Subcutaneous abdominal adipose tissue (tissue), 5 donors: ENCODE results near the gene NME9.

Experiments used
- H3K27ac ChIP-seq: one replicate; pipeline ENCODE4 v1.7.0; 2013; ENCODE audit warnings: low read depth, mild to moderate bottlenecking, inconsistent platforms, low read length, moderate library complexity
- H3K27me3 ChIP-seq, 5 donors: one replicate each; pipeline ENCODE4 v1.7.0; 2013; ENCODE audit warnings: low read length in 5 of 5, inconsistent platforms in 1 of 5; ENCODE audit not compliant: control insufficient read depth in 5 of 5, insufficient read depth in 4 of 5
- H3K36me3 ChIP-seq, 5 donors: one replicate each; pipeline ENCODE4 v1.7.0; 2013; ENCODE audit warnings: low read length in 5 of 5; ENCODE audit not compliant: control insufficient read depth in 5 of 5, insufficient read depth in 5 of 5
- H3K4me1 ChIP-seq, 5 donors: one replicate each; pipeline ENCODE4 v1.7.0; 2013; ENCODE audit warnings: low read length in 5 of 5, mild to moderate bottlenecking in 3 of 5, moderate library complexity in 1 of 5; ENCODE audit not compliant: control insufficient read depth in 5 of 5, insufficient read depth in 5 of 5
- H3K4me3 ChIP-seq, 5 donors: one replicate each; pipeline ENCODE4 v1.7.0; 2013; ENCODE audit warnings: low read length in 5 of 5, low read depth in 1 of 5
- H3K9ac ChIP-seq, 5 donors: one replicate each; pipeline ENCODE4 v1.7.0; 2013; ENCODE audit warnings: low read length in 5 of 5, mild to moderate bottlenecking in 4 of 5, moderate library complexity in 3 of 5
- H3K9me3 ChIP-seq, 5 donors: one replicate each; pipeline ENCODE4 v1.7.0; 2013; ENCODE audit warnings: low read length in 5 of 5; ENCODE audit not compliant: control insufficient read depth in 5 of 5
- donor health status: healthy.
- donor health status: healthy.
- donor health status: healthy.
- donor health status: healthy.
- donor health status: healthy.

NME9 gene

DNA sequence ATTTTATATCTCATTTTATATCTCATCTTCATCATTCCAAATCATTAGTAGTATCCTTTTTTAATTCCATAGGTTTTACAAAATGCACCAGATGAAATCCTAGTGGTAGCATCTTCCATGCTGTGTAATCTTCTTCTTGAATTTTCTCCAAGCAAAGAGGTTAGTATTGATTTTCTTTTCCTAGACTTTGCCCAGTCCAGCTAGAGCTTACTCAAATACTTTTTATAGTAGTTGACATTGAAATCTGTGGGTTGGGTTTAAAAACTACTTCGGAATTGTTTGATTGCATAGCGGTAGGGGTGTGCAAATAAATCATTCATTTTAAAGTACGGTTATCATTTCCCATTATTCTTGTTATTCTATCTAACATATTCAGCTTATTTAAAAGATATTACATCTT, 62.6 kb downstream of the NME9 start:
- no peak overlapping the region for H3K4me3 ChIP-seq
- H3K9me3 ChIP-seq = no peaks in the 10 kb centered on the region
- no peak overlapping the region for H3K9ac ChIP-seq
- no peaks in the 10 kb centered on the region for H3K4me1 ChIP-seq
- peaks cover 25 to 63% (median 35%) of the 10 kb centered on the region in 5 donors for H3K36me3 ChIP-seq
- no peak overlapping the region for H3K27ac ChIP-seq
- no peaks in the 10 kb centered on the region for H3K27me3 ChIP-seq

DNA sequence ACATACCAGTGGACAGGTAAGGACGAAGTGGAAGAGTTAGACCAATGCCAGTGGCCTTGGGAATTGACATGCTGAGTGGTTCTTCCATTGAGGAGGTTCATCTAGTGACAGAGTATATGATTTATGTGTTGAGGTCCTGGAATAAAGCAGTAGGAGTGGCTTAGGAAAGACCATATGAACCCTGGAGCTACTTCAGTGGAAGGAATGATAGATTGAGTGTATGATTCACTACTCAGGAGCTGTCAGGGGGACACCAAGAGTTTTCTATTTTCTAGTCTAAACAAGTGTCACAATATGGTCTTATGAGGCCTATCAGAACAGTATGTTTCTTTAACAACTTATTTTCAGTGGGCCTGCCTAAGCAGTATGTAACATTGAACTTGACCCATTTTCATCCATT, 63.9 kb downstream of the NME9 start:
- Histone ChIP-seq H3K27ac (no peak overlapping the region), H3K4me1 (no peaks in the 10 kb centered on the region), H3K9ac (no peak overlapping the region), H3K36me3 (peaks cover 17 to 53% (median 29%) of the 10 kb centered on the region in 5 donors), H3K27me3 (no peaks in the 10 kb centered on the region), H3K4me3 (no peak overlapping the region), H3K9me3 (no peaks in the 10 kb centered on the region)

DNA sequence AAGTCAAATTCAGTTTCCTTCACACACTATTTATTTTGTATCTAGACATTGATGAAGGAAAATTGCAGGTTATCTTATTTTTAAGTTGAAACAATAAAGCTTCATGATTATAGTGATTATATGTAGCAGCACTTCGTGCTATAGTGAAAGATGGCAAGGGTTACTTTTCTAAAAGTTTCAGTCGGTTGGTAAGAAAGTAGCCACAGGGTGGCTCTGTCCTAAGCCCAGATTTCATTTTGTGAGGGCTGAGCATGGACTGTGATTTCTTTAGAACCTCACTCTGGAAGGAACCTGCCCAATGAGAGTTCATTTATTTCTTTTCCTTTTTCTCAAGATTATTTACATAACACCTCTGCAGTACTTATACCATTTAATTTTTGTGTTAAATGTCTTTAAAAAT, 66.5 kb downstream of the NME9 start:
- Histone ChIP-seq H3K27ac (no peak overlapping the region), H3K4me3 (no peak overlapping the region), H3K9ac (no peak overlapping the region), H3K9me3 (no peaks in the 10 kb centered on the region), H3K36me3 (peaks cover 25 to 62% (median 37%) of the 10 kb centered on the region in 5 donors), H3K4me1 (no peaks in the 10 kb centered on the region), H3K27me3 (no peaks in the 10 kb centered on the region)

DNA sequence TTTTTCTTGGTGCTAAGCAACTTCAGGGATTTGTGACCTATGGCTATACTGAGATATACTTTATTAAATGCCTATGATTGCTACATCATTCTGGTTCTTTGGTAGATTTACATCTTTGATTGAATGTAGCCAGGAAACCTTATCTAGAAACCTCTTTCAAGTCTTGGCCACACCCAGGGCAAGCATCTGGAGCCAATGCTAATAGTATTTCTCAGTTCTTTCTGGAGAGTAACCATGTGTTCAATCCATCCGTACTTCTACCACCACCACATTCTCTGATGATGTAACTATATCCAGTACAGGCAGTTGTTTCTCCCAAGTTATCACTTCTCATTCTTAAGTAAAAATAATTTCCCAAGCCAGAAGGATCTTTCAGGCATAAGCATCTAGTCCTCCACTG, 69.0 kb downstream of the NME9 start:
- peaks cover 14 to 45% (median 23%) of the 10 kb centered on the region in 5 donors for H3K36me3 ChIP-seq

DNA sequence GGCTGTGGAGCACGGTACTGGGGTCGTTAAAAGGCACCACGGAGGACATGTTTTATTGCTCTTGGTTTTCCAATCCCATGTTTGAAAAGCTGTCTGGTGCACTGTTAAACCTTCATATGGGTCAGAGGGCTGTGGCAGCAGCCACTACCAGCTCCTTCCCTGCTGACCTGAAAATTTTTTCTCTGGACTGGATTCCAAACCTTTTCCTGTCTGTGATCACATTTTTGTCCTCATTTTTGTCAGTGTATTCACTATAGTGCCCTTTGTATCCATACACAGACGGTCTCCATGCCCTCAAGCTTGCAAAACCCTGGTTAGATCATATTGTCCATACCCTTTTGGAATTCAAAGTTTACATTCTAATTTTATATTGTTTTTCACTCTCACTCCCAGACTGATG, 70.5 kb downstream of the NME9 start:
- Histone ChIP-seq H3K4me3 (no peak overlapping the region), H3K4me1 (no peaks in the 10 kb centered on the region), H3K9ac (no peak overlapping the region), H3K27ac (no peak overlapping the region), H3K9me3 (no peaks in the 10 kb centered on the region), H3K36me3 (peaks cover 10 to 34% (median 19%) of the 10 kb centered on the region in 5 donors), H3K27me3 (no peaks in the 10 kb centered on the region)

More for the DNA sequence above, 69.0 kb downstream of the NME9 start:
- H3K9ac ChIP-seq = no peak overlapping the region
- no peaks in the 10 kb centered on the region for H3K4me1 ChIP-seq
- H3K27me3 ChIP-seq = no peaks in the 10 kb centered on the region
- no peak overlapping the region for H3K4me3 ChIP-seq
- H3K9me3 ChIP-seq = no peaks in the 10 kb centered on the region
- no peak overlapping the region for H3K27ac ChIP-seq

DNA sequence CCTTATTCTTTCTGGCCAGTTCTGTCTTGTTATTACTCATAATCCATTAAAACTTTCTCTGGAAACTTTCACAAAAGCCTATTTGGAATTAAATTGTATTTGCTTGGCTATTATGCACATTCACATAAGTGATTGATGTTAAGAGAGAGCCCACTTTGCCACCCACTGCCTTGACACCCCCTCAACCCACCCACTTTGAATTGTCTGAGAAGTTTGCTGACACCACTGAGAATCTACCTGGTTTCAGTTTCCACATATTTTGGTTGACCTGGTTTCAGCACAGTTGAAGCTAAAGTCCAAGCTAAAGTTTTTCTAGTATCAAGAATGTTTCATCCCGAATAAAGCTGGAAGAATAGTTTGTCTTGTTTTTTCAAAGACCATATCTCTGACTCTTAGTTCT, 71.7 kb downstream of the NME9 start:
- H3K9ac ChIP-seq = no peak overlapping the region
- no peak overlapping the region for H3K27ac ChIP-seq

DNA sequence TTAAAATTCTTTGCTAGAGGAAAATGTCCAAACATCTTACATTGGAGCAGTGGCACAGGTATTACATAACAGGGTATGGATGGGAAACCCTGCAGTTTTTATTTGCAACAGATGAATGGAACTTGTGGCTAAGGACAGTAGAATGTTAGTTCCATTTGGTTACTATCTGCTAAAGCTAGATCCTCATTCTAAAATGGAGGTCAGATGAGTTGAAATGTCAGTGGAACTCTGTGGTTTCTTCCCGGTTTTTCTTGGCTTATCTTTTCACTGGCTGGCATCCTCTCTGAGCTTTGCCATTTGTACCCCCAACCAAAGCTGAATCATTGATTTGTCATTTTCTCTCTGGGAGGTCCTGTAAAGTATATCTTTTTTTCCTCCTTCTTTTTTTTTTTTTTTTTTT, 73.6 kb downstream of the NME9 start:
- Histone ChIP-seq H3K4me3 (no peak overlapping the region), H3K4me1 (no peaks in the 10 kb centered on the region), H3K9ac (no peak overlapping the region), H3K36me3 (peaks cover 8 to 22% (median 14%) of the 10 kb centered on the region in 5 donors), H3K27ac (no peak overlapping the region), H3K27me3 (no peaks in the 10 kb centered on the region), H3K9me3 (no peaks in the 10 kb centered on the region)

More for the DNA sequence above, 71.7 kb downstream of the NME9 start:
- H3K4me1 ChIP-seq = no peaks in the 10 kb centered on the region
- no peaks in the 10 kb centered on the region for H3K9me3 ChIP-seq
- peaks cover 8 to 26% (median 15%) of the 10 kb centered on the region in 5 donors for H3K36me3 ChIP-seq
- no peaks in the 10 kb centered on the region for H3K27me3 ChIP-seq
- no peak overlapping the region for H3K4me3 ChIP-seq

DNA sequence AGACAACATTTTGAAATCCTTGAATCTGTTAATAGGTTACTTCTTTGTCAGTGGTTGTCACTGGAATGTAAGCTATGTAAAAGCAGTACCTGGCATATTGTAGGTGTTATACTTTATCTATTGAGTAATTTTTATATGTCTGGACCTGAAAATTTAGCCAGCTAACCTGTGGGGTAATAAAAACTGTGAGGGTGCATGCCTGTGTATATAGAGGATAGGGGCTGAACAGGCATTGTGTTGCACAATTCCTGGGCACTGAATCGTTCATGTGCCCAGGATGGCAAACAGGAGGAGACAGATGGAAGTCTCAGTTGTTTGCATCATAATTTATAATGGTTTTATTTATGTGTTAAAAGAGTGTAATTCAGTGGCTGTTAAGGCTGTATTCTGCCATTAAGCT, 75.4 kb downstream of the NME9 start:
- H3K27ac ChIP-seq = no peak overlapping the region
- H3K4me1 ChIP-seq = no peaks in the 10 kb centered on the region
- H3K9ac ChIP-seq = no peak overlapping the region
- H3K27me3 ChIP-seq = no peaks in the 10 kb centered on the region
- H3K4me3 ChIP-seq = no peak overlapping the region
- peaks cover under 1 to 16% (median 6%) of the 10 kb centered on the region in 5 donors for H3K36me3 ChIP-seq
- H3K9me3 ChIP-seq = no peaks in the 10 kb centered on the region

DNA sequence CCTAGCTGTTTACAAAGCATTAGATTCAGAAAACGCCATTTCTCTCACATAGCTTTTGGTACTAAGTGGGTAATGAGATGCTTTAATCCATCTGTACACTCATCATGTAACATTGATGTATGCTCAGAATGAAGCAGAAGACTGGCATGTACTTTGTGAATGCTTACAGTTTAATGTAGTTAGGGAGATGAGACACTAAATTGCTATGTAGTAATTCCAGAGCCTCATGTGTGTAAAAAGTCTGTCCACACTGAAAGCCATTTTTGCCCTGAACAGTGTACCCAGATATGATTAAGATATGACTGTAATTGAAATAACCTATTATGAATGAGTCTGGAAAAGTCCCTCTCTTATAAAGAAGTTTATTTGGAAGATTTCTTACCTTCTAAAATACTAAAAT, 76.0 kb downstream of the NME9 start:
- no peak overlapping the region for H3K9ac ChIP-seq
- H3K9me3 ChIP-seq = no peaks in the 10 kb centered on the region
- H3K27ac ChIP-seq = no peak overlapping the region
- no peak overlapping the region for H3K4me3 ChIP-seq
- peaks cover 0 to 13% (median 3%) of the 10 kb centered on the region in 5 donors for H3K36me3 ChIP-seq
- no peaks in the 10 kb centered on the region for H3K27me3 ChIP-seq
- no peaks in the 10 kb centered on the region for H3K4me1 ChIP-seq
